HG02588 (cell line): ENCODE data around the gene CXCL13.
"Not testable (repeated sequence)": the region's sequence is repeated elsewhere in the genome, so short reads cannot be mapped to it uniquely, and the experiment has no call there.

Experiments
- ATAC-seq: cut with Tn5 transposase; IDR thresholded peaks from one replicate; pipeline ENCODE4 v1.9.1; 2021; ENCODE audit warnings: mild to moderate bottlenecking, moderate library complexity; ENCODE audit not compliant: unreplicated experiment

Gene CXCL13, protein sequence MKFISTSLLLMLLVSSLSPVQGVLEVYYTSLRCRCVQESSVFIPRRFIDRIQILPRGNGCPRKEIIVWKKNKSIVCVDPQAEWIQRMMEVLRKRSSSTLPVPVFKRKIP

DNA sequence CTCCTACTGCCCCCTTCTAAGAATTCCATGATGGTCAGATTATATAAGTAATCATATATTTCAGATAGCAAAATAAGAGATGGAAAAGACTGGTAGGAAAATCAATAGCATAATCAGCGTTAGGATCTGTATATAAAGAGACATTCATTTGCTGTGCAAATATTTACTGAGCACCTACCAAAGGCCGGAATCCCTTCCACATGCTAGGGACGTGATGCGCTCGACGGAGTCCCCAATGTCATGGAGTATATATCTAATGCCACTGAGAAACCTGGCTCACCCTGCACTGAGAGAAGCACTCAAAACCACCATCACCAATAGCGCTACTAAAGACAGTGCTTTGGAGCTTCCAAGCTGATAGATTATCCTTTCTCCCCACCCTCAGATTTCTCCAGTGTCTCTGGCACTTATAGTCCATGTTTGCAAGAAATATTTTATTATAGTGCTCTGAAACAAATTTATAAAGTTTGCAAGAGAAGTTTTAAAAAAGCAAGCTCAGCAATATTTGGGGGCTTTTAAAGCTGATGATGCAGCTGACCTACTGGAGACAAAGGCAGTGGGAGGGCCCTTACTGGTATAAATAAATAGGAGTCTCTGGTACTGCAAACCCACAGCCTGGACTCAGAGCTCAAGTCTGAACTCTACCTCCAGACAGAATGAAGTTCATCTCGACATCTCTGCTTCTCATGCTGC lies at the start of gene CXCL13:
Gene CXCL13 (plus strand): TSS at position 611 of the 693 bp plus-strand sequence. CDS start 46 bp downstream, at position 657.
- ATAC-seq, result no peak

DNA sequence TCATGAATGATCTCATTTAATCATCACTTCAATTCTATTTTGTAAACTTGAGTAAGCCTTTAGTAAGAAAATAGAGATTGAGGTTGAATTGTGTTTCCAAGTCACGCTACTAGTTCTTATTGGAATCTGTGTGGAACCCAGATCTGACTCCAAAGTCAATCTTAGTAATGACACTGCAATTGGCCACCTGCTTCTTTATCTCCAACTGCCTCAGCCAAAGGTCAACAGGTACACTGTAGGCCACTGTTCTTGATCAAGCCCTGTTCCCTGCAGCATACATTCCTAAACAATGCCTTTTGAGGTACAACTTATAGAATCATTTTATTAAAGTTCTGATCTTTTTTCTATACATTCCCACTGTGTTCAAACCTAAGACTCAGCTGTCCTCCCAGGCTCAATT lies 45.5 kb upstream of the CXCL13 start:
- no peak for ATAC-seq

DNA sequence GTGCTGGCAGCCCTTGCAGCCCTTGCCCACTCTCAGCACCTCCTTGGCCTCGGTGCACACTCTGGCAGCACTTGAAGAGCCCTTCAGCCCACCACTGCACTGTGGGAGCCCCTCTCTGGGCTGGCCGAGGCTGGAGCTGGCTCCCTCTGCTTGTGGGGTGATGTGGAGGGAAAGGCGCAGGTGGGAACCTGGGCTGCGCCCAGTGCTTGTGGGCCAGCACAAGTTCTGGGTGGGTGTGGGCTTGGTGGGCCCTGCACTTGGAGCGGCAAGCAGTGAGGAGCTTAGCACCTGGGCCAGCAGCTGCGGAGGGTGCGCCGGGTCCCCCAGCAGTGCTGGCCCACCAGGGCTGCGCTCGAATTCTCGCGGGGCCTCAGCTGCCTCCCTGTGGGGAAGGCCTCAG lies 43.9 kb upstream of the CXCL13 start:
- not testable (repeated sequence) for ATAC-seq

DNA sequence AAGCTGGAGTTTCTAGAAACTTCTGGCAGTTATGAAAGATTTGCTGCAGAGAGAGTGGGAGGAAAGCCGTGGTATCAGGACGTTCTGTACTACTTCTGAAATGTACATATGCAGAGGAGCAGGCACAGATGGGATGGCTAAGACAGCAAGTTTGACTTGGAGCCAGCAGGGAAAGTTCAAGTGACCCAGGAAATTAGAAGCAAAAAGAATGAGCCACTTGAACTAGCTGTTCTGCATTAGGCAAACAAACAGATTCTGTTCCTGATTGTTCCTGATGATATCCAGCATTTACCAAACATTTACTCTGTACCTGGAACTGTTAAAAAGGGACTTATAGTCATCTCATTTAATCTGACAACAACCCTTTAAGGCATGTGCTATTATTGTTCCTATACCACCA lies 41.4 kb upstream of the CXCL13 start:
- ATAC-seq, result no peak

DNA sequence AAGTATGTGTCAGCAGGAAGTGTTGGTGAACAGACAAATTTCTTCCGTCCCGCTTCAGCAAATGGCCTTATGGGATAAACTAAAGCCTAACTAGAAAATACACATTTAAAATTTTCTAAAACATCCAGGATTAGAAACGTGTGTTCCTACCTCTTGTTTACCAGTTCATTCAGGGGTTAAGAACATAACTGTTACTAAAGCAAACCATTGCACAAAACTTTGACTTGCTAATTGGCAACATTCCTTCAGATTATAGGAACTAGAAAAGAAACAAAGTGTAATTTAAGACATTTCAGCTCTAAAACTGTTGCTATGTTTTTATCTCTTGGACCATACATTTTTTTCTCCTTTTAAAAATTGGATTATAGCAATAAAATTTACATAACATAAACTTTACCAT lies 39.5 kb upstream of the CXCL13 start:
- ATAC-seq, result no peak

DNA sequence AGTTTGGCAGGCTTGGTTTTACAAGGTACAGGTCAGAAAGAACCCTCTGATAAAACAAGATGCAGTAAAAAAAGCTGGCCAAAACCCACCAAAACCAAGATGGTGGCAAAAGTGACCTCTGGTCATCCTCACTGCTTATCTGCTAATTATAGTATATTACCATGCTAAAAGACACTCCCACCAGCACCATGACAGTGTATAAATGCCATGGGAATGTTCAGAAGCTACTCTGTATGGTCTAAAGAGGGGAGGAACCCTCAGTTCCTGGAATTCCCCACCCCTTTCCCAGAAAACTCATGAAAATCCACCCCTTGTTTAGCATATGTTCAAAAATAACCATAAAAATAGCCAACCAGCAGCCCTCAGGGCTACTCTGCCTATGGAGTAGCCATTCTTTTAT lies 38.1 kb upstream of the CXCL13 start:
- no peak for ATAC-seq

DNA sequence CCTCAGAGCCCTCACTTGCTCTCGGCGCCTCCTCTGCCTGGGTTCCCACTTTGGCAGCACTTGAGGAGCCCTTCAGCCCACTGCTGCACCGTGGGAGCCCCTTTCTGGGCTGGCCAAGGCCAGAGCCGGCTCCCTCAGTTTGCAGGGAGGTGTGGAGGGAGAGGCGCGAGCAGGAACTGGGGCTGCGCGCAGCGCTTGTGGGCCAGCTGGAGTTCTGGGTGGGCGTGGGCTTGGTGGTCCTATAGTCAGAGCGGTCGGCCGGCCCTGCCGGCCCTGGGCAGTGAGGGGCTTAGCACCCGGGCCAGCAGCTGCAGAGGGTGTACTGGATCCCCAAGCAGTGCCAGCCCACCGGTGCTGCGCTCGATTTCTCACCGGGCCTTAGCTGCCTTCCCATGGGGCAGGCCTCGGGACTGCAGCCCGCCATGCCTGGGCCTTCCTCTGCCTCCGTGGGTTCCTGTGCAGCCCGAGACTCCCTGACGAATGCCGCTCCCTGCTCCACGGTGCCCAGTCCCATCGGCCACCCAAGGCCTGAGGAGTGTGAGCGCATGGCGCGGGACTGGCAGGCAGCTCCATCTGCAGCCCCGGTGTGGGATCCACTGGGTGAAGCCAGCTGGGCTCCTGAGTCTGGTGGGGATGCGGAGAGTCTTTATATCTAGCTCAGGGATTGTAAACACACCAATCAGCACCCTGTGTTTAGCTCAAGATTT lies 35.0 kb upstream of the CXCL13 start:
- not testable (repeated sequence) for ATAC-seq

DNA sequence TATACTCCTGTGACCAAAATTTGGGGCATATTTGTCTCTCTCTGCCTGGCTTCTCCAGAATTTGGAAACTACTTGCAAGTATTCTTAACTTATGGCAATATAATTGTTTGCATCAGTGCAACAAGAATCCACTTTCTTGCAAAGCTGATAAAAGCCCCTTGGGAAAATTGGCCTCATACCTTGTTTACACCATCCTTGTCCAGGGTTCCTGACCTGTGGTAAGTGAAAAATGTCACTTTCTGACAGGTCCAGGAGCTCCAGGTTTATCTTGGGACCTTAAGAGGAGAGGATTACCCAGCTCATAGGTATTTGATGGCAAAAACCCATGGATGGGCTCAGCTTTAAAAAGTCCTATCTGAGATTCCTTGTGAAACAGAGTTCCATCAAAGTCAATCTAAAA lies 29.3 kb upstream of the CXCL13 start:
- ATAC-seq, result no peak

DNA sequence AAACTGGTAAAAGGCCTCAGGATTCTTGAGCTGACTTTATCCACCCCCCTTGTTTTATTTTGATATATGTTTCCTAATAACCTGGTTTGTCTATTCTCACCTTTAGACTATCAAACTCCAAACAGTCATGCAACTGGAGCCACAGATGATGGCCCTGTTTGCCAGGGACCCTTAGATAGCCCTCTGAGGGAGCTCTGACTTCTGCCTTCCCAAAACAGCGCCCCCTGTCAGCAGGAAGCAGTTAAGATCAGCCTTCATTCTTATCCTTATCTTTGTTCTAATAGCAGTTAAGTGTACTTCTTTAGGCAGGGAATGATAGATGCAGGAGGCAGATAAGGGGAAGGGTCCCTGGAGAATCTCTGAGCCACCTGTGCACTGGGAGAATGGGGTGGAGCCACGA lies 27.5 kb upstream of the CXCL13 start:
- ATAC-seq, result no peak

DNA sequence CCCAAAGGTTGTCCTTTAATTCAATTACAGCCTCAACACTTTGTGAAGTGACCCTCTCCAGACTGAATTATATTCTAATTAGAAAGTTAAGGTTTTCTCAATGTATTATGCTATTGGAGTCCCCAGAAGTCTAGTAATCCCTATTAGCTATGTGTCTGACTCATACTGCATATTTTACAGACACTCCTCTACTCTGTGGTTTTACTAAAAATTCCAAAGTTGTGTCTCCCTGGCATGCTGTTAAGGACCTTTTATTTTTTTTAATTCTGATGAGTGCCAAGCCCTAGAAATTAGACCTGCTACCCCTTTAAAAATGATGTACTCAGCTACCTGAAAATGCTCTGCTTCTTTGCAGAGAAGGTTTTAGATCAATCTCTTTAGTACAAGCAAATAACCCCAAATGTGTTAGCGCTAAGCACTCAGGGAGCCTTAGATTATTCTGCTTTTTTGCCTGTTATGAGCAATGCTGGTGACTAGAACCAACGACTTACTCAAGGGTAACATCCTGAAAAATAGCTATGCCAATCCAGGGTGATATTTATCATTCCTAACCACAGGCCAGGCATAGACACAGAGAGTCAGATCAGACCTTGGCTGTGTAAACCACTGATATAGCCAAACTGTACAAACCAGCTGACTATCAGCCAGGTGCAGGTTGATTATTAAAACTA lies 26.1 kb upstream of the CXCL13 start:
- ATAC-seq, result no peak

DNA sequence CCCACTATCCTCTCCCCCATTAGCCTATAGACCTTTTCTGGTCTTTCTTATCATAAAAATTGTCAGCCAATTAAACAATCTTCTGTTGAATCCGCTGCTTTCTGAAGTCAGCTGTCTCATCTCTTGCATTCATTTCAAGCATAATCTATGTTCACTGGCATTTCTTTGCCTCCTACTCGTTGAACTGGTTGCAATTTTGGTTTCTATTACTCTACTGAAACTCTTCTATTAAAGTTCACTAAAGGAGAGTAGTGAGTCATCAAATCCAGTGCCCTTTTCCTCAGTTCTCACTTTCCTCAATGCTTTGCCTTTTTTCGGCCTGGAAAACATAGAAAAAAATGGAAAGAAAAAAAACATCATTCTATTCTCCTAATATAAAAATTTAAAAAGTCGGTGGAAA lies 23.9 kb upstream of the CXCL13 start:
- ATAC-seq, result peak; percentile 69

DNA sequence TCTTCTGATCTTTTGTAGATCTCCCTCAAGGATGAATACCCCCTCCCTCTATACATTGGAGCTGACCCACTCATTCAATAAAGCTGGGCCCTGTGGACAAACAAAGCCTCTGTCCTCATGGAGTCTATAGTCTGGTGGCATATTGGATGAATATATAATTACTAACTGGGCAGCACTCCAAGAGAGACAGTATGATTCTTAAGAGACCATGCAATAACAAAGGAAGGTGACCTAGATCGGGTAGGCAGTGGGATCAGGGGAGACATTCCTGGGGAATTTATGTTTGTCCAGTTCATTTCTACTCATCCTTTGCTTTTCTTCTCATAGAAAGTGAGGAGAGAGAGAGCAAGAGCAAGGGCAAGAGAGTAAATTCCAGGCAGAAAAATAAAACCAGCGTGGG lies 23.5 kb upstream of the CXCL13 start:
- no peak for ATAC-seq

DNA sequence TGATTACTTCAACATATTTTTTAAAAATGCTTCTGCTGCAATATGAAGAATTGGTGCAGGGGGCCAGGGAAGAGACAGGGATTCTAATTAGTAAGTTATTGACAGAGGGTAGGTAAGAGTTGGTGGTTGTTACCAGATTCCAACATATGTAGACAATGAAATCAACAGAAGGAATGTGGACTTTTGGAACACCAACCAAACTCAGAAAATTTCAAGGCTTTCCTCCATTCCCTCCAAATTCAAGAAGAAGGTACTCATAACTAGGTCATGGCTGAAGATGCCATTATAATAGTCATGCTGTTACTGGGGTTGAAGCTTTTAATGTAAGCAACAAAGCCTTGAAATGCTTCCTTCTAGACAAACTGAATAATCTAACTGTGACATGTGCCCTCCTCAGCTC lies 22.9 kb upstream of the CXCL13 start:
- no peak for ATAC-seq

DNA sequence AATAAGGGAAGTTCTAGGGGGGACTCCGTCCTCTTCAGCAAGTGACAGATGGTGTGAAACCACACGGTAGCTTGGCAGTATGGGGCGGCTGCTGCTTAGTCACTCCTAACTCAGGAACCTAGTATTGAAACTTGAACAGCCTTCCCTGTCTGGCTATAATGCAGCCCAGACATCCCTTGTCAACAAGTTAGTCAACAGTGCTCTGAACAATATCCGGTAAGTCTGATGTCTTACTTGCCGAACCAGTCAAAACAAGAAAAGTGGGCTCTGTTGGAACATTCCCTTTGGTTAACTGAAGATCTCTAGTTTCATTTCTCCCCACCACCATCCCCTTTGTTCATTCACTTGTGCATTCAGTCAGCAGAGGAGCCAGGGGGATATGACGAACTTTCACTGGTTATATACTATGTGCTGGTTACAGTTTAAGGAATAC lies 18.7 kb upstream of the CXCL13 start:
- ATAC-seq, result peak; percentile 97

DNA sequence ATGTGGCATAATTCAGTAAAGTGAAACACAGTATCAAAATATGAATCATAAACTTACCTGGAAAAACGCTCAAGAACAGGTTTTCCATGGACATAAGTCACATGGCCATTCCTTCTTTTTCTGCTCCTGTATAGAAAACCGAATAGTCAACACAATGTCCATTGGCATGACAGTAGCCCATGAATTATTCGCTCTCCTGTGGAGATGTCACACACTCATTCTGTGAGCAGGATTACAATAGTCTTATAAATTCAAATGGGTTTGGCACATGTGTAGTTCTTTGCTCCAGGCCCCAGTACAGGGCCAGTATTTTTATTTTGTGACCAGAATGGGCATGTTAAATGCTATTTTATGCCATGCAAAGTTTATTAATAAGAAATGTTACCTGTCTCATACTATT lies 15.1 kb upstream of the CXCL13 start:
- no peak for ATAC-seq

DNA sequence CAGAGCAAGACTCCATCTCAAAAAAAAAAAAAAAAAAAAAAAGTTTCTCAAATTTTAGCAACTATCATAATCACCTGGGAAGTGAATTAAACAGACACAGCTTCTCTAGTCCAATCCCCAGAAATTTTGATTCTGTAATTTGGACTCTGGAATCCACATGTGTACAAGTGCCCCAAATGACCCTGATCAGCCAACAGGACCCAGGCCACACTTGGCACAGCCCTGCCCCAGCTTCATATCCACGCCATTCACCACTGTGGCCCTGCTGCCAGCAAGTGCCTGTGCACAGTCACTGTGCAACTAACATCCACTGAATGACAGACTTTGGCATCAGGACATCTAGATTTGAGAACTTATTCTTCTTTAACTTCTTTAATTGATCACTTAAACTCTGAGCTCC lies 14.1 kb upstream of the CXCL13 start:
- ATAC-seq, result no peak

DNA sequence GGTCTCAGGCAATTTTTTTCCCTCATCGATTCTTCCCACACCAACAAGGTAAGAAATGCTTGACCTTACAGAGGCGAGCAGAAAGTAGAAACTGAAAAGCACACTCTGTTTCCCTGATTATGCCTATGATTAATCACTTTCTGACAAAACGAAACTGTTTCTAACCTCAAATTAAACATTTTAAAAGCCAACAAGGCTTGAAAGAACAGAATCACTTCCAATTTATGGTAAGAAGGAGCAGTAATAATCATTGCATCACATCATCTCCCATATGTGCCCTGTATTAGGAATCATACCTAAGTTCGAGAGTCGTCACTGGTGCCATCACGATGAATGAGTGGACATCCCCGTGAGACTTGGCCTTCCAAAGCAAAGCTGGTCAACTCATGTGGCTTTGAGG lies 12.5 kb upstream of the CXCL13 start:
- no peak for ATAC-seq

DNA sequence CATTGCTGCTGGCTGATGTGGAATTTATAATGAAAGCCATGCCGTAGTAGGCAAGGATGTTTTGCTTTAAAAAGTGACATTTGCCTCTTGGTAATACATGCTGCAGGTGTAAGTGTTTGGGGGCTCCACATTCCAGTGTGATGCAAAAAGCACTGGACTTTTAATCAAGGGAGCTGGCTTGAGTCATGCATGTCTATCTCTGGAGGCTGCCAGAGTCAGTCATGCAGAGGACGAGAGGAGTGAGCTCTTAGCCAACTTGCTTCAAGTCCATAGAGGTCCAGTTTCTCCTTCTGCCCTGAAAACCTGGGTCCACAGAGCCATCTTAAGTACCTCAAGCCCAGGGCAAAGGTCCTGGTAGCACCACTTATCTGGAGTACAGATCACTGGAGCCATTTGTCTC lies 11.6 kb upstream of the CXCL13 start:
- ATAC-seq, result no peak

DNA sequence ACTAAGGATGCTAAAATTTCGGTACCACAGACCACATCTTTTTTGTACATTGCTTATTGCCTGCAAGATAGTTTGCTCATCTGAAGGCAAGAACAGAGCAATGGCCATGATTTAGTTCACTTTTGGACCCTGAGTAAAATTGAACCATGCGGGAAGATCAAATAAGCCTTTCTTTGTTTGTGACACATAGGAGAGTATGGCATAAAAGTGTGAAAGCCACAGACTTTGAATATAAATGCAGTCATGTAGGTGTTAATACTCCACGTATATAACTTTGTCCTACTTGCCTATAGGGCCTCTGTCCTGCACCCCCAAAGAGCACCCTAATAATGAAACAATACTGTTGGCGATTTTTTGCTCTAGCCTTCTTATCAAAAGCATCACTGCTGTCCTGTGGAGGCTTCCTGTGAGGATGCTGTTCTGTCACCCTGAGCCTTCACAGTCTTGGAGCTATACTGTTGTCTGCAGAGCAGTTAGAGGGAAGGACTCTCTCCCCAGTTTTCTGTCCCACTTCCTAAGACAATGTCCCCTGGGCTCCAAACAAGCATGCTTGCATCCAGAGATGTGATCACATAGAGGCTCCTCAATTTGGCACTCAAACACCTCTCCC lies 10.2 kb upstream of the CXCL13 start:
- no peak for ATAC-seq

DNA sequence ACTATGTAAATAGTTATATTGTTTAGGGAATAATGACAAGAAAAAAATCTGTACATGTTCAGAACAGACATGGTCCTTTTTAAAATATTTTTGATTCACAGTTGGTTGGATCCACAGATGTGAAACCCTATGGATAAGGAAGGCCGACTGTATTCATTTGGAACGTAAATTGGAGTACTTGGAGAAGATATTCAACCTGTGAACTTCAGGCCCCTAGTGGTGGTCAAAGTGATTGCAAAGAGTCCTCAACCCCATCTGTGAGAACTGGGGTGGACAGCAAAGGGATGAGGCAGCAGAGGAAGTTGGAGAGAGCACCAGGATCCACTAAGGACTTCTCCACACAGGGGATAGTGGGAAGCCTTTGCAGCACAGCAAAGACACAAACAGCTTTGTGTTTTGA lies 6.2 kb upstream of the CXCL13 start:
- no peak for ATAC-seq
